Mammary epithelial cell (primary cell): Measurements from ENCODE around the gene XXYLT1.

Source experiments
- CTCF ChIP-seq, 2 donors: IDR thresholded peaks in 1 of 2; conservative IDR thresholded peaks in 1 of 2; 2 replicates each; pipeline ENCODE4 v1.5.1; 2011 to 2012; ENCODE audit warnings: inconsistent platforms in 2 of 2, low read length in 2 of 2, mild to moderate bottlenecking in 2 of 2, control low read depth in 1 of 2, low read depth in 1 of 2; ENCODE audit not compliant: insufficient read depth in 1 of 2; ENCODE audit errors: extremely low read depth in 1 of 2
- EZH2 ChIP-seq: IDR thresholded peaks from 2 replicates; pipeline ENCODE4 v1.6.1; 2012; ENCODE audit warnings: low read length, inconsistent platforms, borderline replicate concordance

GRCh38 chr3:195023989-195024388 lies 247.0 kb downstream of the XXYLT1 start:
- TF ChIP-seq CTCF (conservative IDR thresholded peaks at IDR 0.05 in 1 of 2, IDR thresholded peaks at IDR 0.05 in 1 of 2; ENCODE audit: extremely low read depth in 1 of 2, insufficient read depth in 1 of 2, low read depth in 1 of 2, low read length in 2 of 2), result no peak
- no peak for TF ChIP-seq EZH2
